Astrocyte of the cerebellum (primary cell): ENCODE measurements around the gene ALDOB.

ENCODE experiments used
- DNase-seq: peaks from one replicate; pipeline ENCODE4 v3.0.0-alpha.2; 2011; ENCODE audit warnings: low read depth
- H3K4me3 ChIP-seq: 2 replicates; pipeline ENCODE4 v1.5.1; 2011; ENCODE audit warnings: mild to moderate bottlenecking, low read depth, low read length, moderate library complexity
- CTCF ChIP-seq: IDR thresholded peaks from 2 replicates; pipeline ENCODE4 v1.5.1; 2012; ENCODE audit warnings: low read length, low read depth, moderate library complexity, mild to moderate bottlenecking; ENCODE audit errors: missing control alignments
- in situ Hi-C: cut with HindIII; loops from 2 replicates; pipeline ENCODE4 v1.10.0; 2017; ENCODE audit warnings: low sequenced_read_pairs

ALDOB gene

DNA sequence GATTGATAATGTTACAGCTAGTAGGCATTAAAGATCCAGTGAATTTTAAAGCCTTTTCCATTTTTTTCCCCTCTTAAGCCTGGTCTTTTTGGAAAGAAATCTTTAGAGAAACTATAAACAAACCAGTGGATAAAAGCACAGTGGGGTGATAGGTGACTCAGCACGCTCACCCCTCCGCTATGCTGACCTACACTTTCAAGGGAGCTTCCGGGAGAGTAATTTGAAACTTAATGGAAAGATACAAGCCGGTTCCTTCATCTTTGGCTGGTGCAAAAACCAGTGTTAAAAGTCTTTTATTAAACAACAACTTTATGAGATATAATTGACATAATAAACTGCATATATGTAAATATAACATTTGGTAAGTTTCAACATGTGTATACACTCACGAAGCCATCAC lies 27.0 kb upstream of the ALDOB start:
- no peak overlapping the region for H3K4me3 ChIP-seq
- DNase-seq: peak; percentile 74
- TF ChIP-seq CTCF: no peak
- in situ Hi-C loops: no loop called here

- no peak for DNase-seq
- TF ChIP-seq CTCF: no peak
- no peak overlapping the region for H3K4me3 ChIP-seq
- in situ Hi-C loops: no loop called here
Observed at GRCh38 chr9:101460965-101461364, 25.4 kb upstream of the ALDOB start.

DNA sequence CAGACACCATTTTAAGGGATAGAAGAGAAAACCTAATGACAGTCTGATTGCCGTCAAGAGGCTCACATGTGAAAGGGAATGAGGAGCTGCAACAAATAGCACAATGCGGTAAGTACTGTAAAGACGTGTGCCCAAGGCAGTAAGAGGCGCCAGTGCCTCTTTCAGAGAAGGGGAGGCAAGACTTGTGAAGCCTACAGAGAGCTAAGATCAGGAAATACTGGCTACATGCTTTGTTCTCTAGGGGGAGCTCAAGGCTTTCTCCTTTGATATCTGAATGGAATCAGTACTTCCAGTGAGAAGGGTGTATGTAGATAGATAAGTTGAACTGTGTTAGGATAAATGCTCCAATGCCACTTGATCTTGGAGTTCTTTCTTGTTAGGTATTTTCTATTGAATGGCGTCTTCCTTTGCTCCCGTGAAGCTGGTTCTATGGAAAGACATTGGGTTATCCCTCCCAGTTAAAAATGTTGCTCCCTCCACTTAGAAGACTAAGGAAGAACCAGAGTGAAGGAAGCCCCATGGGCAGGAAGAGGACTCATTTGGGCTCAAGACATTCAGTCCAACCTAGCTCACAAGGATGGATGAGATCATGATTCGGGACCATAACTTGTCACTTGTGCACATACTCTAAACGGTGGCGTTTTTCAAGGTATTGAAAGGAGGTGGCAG lies 23.5 kb upstream of the ALDOB start:
- in situ Hi-C loops: no loop called here
- TF ChIP-seq CTCF: peak; percentile 88
- H3K4me3 ChIP-seq: no peak overlapping the region
- DNase-seq: peak; percentile 77

DNA sequence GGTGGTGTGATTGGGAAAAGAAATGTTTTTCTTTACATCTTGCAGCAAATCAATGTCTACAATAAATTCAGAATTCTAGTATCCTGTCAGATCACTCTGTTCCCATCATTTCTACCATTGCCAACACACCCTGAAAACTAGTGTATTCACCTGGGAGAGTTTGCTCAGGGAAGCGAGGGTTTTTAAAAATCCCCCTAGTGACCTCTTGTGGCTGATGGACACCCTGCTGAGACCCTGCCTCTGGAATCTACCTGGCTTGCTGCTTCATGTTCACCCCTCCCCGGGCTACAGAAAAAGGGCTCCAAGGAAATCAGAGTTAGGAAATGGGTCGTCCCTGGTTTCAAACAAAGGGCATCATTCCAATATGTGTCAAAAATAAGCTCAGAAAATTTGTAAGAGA lies 21.4 kb upstream of the ALDOB start:
- no peak for TF ChIP-seq CTCF
- H3K4me3 ChIP-seq: no peak overlapping the region
- in situ Hi-C loops: no loop called here
- no peak for DNase-seq

DNA sequence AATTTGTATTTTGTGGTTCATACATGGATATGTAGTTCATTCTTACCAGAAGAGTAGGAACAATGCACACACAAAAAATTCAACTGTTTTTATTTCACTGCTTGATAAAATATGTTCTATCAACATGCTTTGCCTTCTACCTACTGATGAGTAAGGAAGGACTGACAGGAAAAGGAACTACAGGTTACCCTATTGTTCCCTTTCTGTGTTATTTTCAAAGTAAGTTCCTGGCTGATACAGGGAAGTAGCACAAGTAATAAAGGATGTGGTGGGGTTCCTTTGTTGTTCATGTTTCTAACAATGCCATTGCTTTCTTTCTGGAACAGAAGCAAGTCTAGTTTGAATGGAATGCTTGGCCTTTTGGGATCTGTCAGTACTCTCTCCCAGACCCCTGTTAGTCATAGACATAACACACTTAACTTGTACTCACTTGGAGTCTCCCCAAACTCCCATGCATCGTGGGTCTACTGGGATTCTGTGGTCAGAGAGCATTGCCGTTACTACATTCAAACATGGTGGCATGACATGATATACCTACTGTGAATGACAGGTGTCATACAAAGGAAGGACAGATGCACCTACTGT lies 20.2 kb upstream of the ALDOB start:
- no peak for TF ChIP-seq CTCF
- no peak for DNase-seq
- no peak overlapping the region for H3K4me3 ChIP-seq
- in situ Hi-C loops: no loop called here

- TF ChIP-seq CTCF: no peak
- in situ Hi-C loops: no loop called here
- no peak for DNase-seq
- H3K4me3 ChIP-seq: no peak overlapping the region
Observed at GRCh38 chr9:101453776-101454570, 18.4 kb upstream of the ALDOB start.
